HG03159 (cell line): ENCODE measurements around the gene F11R.
A peak's percentile ranks its signal among the peaks of the same experiment; 100 is the strongest.
"Not testable (repeated sequence)": the region's sequence is repeated elsewhere in the genome, so short reads cannot be mapped to it uniquely, and the experiment has no call there.

ENCODE experiments used
- ATAC-seq: cut with Tn5 transposase; IDR thresholded peaks from one replicate; pipeline ENCODE4 v1.9.1; 2021; ENCODE audit warnings: mild to moderate bottlenecking, moderate library complexity; ENCODE audit not compliant: unreplicated experiment

Gene F11R

DNA sequence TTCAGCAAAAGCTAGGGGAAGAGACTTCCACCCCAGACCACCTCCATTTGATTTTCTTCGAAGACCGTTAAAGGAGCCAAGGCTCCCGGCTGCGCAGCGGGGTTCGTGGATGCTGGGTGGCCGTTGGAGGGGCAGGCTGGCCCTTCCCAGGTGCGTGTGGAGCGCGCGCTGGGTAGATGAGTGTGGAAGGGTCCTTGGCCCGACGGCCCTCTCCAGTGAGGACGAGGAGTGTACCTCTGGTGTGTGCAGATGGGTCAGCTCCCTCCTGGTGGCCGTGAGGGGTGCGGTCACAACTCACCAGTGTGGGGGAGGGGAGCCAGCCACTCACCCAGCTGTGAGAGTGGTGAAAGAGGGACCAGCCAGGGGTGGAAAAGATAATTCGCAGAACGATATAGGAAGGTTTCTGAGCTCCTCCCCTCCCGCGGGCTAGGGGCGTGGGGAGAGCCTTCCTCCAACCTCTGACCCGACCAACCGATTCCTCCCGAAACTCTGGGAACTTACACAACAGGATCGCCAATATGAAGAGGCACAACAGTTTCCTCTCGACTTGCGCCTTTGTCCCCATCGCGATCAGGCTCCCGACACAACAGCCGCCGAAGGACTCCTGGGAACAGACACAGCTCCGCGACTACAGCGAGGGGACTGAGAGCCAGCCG, at the start of gene F11R:
Gene F11R, minus strand, starts transcription at position 644 of the 656 bp plus-strand sequence. Its CDS starts 79 bp downstream, at position 565.
- peak; percentile 48 for ATAC-seq

DNA sequence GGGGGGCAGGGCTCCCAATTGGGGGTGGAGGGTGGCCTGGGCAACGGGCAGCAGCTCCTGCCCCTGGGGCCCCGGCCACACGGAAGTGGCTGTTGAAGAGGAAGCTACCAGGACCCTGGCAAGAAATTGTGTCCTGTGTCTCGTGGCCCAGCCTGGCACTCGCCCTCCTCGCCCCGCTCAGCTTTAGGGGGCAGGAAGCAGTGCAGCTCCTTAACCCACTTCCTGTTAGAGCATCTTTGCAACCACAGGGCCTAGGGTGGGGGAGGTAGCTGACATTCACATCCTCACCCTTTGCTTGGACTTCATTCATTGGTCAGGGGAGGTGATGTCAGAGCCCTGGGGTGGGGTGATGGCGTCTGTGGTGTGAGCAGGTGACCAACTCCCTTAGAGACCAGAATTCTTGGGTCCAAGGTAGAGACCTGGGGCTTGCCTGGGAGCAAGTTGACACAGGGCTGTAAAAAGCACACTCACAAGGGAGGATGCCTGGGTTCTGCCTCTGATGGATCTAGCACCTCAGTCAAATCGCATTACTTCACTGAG, 48.8 kb upstream of the F11R start, which contains the start of gene ARHGAP30:
Gene ARHGAP30, minus strand, starts transcription at position 161 of the 540 bp plus-strand sequence. CDS start 267 bp downstream, outside the sequence.
- ATAC-seq, result peak; percentile 69

DNA sequence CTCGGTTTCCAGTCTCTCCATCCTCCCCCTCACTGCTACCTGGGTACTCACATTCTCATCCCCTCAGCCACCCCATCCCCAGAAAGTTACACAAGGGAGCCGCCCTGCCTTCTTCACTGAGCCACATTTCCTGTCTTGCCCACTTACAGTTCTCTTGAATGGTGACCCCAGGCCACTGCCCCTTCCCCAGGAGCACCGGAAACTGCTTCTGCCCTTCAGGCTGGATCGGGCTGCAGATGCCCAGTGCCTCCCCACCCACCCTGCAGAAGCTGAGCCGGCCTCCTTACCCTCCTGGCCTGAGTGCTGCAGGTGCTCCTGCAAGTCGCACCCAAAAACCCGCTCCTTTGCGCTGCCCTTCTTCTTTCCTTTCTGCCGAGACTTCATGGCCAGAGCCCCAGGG, 48.3 kb upstream of the F11R start:
- ATAC-seq, result peak; percentile 9

DNA sequence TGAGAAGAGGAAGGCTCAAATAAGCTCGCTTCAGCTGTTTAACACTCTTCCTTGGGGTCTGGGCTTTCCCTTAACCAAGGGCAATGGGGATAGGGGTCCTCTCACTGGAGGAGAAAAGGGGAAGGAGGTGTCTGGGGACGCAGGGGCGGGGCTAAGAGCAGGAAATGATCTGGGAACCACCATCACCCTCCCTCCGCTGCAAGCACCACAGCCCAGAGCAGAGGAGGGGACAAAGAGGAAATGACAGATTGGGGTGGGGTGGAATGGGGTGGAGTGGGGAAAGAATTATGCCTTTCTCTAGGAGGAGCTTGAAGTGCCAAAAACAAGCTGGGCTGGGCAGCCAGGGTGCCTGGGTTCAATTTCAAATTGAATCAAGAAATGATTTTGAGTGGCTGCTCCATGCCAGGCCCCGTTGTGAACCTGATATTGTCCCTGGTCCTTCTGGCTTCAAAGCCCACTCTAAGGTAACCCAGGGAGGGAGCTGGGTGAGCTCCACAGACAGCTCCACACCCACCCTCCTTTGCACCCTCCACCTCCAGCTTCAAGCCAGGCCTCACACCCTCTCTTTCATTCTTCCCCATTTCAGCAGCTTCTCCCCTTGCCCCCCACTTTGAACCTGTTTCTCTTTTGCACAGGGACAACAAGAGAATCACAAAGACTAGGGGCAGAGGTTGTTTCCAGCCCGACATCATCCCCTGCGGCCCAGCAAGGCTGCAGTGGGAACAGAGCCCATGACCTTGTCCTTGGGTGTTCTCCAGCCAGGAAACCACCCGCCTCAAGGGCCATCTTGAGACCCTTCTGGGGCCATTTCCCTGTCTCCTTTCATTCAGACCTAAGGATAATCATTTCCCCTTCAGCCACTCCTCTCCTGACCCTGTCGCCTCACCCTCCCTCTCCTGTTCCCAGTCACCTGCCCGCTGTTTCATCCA, 47.6 kb upstream of the F11R start:
- ATAC-seq, result peak; percentile 49

DNA sequence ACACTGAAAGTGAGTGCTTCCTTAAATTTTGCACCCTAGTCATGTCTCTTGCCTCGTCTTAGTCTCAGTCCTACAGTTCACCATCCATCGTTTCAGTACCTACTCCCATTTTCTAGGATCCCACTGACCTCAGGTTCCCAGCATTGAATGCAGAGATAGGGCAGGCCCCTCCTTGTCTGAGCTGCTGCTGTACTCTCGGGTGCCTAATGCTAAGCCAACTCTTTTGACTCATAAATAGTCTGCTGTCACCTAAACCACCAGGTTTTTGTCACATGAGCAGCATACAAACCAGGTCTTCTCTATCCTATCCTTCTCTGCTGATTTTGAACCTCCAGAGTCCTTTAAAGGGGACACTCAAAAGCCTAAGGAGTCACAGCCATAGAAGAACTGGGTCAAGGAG, 45.7 kb upstream of the F11R start:
- ATAC-seq, result no peak

DNA sequence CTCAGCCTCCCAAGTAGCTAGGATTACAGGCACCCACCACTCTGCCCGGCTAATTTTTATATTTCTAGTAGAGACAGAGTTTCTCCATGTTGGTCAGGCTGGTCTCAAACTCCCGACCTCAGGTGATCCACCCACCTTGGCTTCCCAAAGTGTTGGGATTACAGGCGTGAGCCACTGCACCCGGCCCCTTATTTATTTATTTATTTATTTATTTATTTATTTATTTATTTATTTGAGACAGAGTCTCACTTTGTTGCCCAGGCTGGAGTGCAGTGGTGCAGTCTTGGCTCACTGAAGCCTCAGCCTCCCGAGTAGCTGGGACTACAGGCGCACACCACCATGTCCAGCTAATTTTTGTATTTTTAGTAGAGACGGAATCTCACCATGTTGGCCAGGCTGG, 44.7 kb upstream of the F11R start:
- not testable (repeated sequence) for ATAC-seq

DNA sequence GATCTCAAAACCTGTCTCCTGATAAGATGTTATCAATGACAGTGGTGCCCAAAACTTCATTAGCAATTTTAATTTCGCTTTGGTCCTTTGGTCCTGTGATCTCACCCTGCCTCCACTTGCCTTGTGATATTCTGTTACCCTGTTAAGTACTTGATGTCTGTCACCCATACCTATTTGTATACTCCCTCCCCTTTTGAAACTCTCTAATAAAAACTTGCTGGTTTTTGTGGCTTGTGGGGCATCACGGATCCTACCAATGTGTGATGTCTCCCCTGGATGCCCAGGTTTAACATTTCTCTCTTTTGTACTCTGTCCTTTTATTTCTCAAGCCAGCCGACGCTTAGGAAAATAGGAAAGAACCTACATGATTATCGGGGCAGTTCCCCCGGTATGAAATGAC, 43.0 kb upstream of the F11R start:
- not testable (repeated sequence) for ATAC-seq

DNA sequence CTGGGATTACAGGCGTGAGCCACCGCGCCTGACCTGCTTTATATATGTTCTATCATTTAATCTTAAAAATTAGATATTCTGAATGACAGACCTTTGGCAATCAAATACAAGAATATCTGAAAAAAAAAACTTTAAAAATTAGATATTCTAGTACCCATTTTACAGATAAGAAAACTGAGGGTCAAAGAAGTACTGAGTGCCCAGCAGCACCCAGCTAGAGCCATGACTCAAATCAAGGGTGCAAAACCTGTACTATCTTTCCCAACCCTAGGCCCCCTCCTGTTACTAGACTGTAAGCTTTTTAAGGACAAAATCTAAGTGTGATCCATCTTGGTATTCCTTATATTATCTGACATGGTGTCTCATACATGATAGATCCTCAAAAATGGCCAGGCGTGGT, 40.5 kb upstream of the F11R start:
- no peak for ATAC-seq

DNA sequence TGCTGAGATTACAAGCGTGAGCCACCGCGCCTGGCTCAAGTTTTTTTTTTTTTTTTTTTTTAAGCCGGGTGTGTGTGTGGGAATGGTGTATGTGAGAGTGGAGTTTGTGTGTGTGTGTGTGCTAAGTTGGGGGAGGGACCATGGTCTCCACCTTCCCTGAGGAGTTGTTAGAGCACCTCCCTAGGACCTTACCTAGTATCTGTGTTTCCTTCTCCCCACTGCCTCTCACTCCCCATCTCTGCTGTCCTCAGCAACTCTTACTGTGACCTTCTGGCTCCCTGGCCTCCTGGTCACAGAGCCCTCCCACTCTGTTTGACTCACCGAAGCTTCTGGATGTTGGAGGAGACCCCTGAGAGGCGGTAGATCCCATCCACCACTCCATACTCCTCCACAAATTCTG, 38.3 kb upstream of the F11R start:
- no peak for ATAC-seq

DNA sequence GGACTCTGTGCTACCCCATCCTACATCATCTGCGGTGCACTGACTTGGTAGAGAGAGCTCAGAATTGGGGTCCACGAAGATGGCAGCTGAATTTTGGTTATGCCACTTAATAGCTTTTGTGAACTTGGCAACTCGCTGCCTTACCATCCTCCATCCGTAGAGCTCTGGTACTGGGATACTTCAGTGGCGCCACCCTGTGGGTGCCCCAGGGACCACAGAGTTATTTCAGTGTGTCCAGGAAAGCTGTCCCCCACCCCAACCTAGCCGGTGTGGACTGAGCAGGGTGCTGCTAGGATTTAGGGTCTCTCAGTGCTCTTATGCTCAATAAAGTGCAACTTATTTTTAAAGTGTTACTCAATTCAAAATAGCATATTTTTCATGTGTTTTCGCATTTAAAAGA, 33.9 kb upstream of the F11R start:
- no peak for ATAC-seq

DNA sequence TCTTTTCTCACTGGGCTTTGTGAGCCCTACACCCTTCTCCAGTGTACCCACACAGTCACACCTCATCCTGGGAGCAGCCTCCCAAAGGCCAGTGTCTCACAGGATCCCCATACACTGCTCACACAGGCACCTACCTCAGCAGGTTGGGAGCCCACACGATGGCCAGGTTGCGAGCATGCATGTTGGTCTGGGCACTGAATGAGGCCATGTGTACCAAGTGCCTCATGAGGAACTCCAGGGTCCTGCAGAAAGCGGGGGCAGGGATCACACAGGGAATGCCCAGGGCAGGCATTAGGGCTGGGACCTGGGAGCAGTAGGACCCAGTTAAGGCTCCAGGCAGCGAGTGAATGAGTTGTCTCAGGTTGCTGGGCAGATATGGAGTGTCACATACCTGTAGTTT, 33.3 kb upstream of the F11R start:
- ATAC-seq, result no peak

DNA sequence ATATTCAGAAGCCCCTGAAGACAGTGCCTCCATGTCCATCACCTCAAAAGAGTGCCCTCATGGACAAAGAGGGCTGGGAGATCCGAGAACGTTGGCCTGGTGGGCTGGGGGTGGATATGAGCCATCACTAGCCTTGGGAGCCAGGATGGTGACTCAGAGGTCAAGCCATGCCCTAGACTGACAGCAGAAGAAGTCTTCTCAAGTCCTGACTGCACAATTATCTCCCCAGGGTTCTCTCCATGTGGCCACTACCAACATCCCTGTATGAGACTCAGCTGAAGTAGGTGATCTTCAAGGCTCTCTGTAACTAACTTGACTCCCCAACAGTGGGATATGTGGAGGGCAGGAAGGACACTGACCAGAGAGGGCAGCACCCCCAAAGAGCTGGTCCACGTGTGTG, 31.9 kb upstream of the F11R start:
- ATAC-seq, result no peak

DNA sequence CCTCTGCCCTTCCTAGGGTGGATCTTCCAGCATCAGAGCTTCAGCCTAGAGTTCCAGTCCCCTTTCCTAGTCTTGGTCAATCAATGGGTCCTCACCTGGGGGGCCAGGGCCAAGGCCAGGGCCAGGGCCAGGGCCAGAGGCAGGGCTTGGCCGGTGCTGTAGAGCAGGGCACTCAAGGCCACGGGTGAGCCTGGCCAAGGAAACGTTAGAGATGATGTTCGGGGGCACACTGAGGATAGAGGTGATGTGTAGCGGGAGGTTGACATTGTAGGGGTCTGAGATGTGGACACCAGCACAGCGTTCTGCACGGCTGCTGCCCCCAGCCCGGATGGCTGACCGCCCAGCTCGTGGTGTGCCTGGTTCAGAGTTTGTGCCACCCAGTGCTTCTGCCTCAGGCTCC, 30.3 kb upstream of the F11R start:
- ATAC-seq, result no peak

DNA sequence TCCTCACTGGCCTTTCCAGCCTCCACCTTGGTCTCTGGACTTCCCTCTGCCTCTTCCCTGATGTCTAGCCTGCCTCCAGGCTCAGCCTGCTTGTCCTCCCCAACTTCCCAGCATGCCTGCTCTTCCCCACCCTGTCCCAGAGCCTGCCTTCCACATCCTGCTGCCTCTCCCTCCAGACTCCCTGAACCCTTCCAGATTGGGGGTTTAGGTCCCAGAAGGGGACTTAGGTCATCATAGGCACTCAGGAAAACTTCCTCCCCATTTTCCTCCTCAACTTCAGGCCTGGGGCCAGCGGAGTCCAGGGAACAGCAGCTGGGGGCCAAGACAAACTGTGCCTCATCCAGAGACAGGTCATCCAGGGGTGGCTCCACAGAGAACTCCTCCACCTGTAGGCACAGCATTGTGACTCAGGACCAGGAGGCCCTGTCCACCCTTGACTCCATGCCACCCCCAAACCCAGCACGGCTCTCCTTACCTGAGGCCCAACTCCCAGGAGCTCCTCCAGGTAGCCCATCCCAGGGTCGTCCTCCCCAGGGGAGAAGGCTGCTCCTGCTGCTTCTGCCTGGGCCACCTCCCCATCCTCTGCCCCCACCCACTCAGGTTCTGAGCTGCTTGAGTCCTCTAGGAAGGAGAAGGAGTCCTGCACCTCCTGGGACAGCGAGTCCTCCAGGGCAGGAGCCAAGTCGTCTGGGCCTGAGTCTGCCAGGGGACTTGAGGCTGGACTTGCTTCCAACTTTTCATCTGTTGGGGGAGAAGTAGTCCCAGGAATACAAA, 28.2 kb upstream of the F11R start:
- ATAC-seq, result no peak

DNA sequence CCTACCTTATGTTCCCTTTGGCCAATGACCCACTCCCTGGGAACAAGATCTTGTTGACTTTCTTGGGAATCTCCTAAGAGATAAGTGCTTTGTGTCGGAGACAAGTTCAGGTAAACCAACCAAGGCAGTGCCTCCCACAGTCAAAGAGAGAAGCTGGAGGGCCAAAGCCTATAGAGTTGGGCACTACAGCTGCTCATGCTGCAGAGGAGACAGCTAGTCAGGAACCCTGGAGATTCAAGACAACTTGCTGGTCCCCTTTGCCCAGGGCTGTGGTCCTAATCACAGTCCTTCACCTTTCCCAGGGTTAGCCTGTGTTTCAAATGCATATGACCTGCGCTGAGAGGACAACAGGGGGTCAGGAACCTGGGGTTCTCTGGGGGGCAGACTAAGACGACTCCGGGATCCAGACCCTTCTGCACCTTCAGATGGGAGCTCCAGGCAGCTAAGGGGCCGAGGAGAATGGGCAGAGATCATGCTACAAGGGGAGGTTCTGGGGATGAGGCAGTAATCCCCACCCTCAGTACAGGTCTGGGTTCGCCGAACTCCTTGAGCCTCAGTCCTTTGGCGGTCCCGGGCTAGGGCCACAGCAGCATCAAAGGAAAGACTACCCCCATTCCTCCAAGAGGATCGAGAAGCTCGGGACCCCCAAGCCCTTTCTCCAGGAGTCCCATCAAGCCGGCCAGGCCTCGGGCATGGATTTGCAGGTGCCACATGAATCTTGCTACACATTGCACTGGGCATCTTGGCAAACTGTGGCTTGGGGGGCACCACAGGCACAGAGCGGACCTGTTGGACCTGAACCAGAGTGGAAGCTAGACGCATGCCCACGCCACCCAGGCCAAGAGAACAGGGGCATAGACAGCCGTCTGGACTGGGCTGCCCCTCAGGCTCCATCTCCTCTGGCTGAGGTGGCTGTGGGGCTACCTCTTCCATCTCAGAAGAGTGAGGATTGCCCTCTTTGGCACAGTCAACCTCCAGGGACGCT, 26.8 kb upstream of the F11R start:
- no peak for ATAC-seq

DNA sequence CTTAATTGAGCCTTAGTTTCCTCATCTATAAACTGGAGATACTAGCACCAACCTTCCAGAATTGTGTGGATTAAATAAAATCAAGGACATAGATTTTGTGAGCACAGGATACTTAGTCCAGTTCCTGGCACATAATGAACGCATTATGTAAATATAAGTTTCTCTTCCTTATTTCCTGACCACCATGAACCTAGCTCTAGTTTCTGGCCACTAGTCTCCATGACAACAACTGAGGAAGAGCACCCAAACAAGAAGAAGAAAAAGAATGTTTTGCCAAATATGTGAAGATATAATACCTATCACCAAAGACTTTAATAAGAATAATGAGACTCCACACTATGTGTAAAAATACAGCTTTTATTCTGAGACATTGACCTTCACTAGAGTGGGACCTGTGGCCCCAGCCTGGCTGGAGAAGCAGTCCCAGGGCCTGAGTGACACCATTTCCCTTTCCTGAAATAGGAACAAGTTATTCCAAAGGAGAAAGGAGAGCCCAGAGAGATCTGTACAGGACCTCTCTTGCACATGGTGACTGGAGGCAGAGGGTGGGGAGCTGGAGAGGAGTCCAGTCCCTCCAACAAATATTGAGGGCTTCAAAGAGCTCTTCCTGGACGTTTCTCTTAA, 25.8 kb upstream of the F11R start:
- ATAC-seq, result peak; percentile 46

DNA sequence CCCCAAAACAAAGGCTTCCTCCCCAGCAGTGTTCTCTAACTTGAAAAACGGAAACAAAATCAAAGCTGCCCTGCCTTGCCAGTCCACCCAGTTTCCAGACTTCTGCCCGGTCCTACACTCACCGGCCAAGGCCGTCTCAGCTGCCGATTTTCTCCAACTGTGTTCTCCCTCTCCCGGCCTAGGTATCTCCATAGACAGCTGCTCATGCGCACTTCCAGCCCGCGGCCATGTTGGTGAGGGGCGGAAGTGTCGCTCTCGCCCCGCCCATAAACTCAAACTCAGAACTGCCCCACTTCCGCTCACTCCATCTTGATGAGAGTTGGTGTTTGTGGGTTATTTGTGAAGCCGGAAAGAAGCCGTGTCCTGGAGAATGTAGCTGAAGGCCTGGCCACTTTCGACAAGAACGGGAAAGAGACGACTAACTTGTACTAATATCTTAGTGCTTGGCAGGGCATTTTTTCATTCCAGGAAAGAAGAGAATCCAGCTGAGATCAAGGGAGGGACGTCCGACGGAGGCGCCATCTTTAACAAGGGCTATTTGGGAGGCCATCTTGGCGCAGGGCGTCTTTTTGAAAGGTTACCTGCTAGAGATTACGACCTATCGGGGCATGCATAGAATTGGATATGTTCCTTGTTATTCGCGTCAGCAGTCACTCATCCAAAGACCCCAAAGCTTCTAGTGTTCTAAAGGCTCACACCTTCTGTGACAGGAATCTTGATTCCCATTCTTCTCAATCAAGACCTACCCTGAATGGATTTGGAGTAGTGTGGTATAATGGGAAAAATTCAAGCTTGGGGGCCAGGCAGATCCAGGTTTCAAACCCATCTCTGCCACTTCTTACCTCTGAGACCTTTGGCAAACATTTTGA, 25.0 kb upstream of the F11R start, which contains the start of gene USF1:
Gene USF1, minus strand, starts transcription at position 242 of the 869 bp plus-strand sequence. CDS start 2,702 bp downstream, outside the sequence.
- peak; percentile 44 for ATAC-seq
